ENCODE results near the gene DEGS2. TPM values are rescaled to one million over a fixed set of nuclear protein-coding genes. Genes with fewer than 3 reads are reported as not detected.

The DEGS2 gene
- total and polyA plus RNA-seq, 10 donors = 0.33 to 3.2 (median 1.3) TPM

DNA sequence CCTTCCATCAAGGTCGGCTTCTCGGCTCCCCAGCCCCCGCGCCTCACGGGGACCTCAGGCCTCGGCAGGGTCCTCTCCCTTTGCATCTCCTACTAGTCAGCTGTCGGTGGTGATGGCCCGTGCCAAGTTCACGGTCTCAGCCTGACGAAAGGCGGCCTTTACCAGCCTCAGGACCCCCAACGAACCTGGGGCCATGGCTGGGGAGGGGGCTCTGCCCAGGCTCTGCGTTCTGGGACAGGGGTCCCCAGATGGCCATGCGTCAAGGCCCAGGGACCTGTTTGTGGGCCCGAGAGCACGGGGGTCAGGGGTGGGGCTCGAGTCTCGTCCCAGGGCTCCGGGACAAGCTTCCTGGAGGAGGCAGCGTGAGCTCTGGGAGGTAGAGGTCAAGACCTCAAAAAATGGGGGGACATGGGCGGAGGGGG is 32.8 kb upstream of the DEGS2 start:
- WGBS, 5 donors = 46 to 66% (median 54%) methylated on average over 18 to 21 of the region's 21 CpGs

DNA sequence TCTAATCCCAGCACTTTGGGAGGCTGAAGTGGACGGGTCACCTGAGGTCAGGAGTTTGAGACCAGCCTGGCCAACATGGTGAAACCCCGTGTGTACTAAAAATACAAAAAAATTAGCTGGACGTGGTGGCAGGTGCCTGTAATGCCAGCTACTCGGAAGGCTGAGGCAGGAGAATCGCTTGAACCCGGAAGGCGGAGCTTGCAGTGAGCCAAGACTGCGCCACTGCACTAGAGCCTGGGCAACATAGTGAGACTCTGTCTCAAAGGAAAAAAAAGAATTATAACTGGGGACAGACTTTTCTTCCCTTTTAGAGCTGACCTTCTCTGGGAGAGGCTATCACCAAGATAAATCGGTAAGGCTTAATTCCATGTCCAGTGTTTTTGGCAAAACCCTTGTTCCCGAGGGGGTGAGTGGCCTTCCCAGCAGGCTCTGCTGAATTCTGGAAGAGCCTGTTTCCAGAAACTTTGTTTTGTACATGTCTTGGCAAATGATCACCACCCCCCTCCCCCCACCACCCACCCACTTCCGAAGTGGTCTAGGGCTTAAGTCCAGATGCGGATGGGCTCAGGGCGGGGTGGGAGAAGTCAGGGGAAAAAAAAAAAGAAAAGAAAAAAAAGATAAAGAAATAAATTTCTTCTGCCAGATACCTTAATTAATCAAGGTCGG is 32.3 kb upstream of the DEGS2 start:
- Histone ChIP-seq H3K9me3 (no peaks in the 10 kb centered on the region), H3K36me3 (no peaks in the 10 kb centered on the region), H3K4me3 (peak overlapping the region in 1 of 8 donors; percentile 64), H3K4me1 (peaks cover 3 to 23% (median 17%) of the 10 kb centered on the region in 6 donors), H3K27ac (peak overlapping the region in 5 of 8 donors; percentile 91 to 94 (median 92)), H3K27me3 (replicated peaks in 1 of 7) (no peaks in the 10 kb centered on the region)
- WGBS, 5 donors = 75 to 84% (median 80%) methylated on average over 14 of the region's 14 CpGs
- no peak for TF ChIP-seq POLR2A (IDR thresholded peaks at IDR 0.05)
- no peak for TF ChIP-seq POLR2AphosphoS5 (IDR thresholded peaks at IDR 0.05)
- TF ChIP-seq, protein P1, sequence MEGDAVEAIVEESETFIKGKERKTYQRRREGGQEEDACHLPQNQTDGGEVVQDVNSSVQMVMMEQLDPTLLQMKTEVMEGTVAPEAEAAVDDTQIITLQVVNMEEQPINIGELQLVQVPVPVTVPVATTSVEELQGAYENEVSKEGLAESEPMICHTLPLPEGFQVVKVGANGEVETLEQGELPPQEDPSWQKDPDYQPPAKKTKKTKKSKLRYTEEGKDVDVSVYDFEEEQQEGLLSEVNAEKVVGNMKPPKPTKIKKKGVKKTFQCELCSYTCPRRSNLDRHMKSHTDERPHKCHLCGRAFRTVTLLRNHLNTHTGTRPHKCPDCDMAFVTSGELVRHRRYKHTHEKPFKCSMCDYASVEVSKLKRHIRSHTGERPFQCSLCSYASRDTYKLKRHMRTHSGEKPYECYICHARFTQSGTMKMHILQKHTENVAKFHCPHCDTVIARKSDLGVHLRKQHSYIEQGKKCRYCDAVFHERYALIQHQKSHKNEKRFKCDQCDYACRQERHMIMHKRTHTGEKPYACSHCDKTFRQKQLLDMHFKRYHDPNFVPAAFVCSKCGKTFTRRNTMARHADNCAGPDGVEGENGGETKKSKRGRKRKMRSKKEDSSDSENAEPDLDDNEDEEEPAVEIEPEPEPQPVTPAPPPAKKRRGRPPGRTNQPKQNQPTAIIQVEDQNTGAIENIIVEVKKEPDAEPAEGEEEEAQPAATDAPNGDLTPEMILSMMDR (IDR thresholded peaks at IDR 0.05 in 8 of 11, conservative IDR thresholded peaks at IDR 0.05 in 3 of 11) = no peak
- intact Hi-C loops (cut with DNase I; ENCODE audit: low total_unique reads) = loop anchor here (5.0 kb wide), 1 partner anchor 209 kb away; no protein-coding TSS in a partner anchor
- no peak for DNase-seq

More for the DNA sequence above, 32.8 kb upstream of the DEGS2 start:
- Histone ChIP-seq H3K27me3 (replicated peaks in 1 of 7) (no peaks in the 10 kb centered on the region), H3K4me3 (peak overlapping the region in 7 of 8 donors; percentile 17 to 64 (median 32)), H3K36me3 (no peaks in the 10 kb centered on the region), H3K4me1 (peaks cover 3 to 23% (median 17%) of the 10 kb centered on the region in 6 donors), H3K9me3 (no peaks in the 10 kb centered on the region), H3K27ac (peak overlapping the region; percentile 70 to 94 (median 92))
- intact Hi-C loops (cut with DNase I; ENCODE audit: low total_unique reads) = loop anchor here (5.0 kb wide), 1 partner anchor 210 kb away; no protein-coding TSS in a partner anchor
- peak; percentile 89 for DNase-seq
- TF ChIP-seq POLR2A (IDR thresholded peaks at IDR 0.05) (no peak), POLR2AphosphoS5 (IDR thresholded peaks at IDR 0.05) (no peak)
- TF ChIP-seq, protein P1 (IDR thresholded peaks at IDR 0.05 in 8 of 11, conservative IDR thresholded peaks at IDR 0.05 in 3 of 11) = no peak

DNA sequence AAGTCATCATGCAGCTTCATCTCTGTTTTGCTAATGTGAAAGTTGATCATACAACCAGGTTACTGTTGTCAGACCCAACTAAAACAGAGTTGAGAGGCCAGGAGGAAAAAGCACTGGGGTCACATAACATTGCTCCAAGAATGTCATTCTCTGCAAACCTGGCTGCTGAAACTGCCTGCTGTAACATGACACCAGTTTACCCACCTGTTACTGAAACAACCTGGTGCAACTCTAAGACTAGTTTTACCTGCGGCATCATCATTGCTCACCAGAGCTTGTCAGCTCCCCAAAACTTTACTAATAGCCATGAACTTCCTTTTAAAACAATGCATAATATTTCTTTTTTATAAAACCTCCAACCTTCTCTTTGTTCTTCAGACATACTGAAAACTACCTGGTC is 30.7 kb upstream of the DEGS2 start:
- no peaks in the 10 kb centered on the region for H3K36me3 ChIP-seq
- DNase-seq = no peak
- no peaks in the 10 kb centered on the region for H3K27me3 ChIP-seq (replicated peaks in 1 of 7)
- H3K4me3 ChIP-seq = no peak overlapping the region
- no peak for TF ChIP-seq POLR2A (IDR thresholded peaks at IDR 0.05)
- TF ChIP-seq, protein P1 (IDR thresholded peaks at IDR 0.05 in 8 of 11, conservative IDR thresholded peaks at IDR 0.05 in 3 of 11) = no peak
- no peak for TF ChIP-seq POLR2AphosphoS5 (IDR thresholded peaks at IDR 0.05)
- H3K4me1 ChIP-seq = peaks cover 3 to 23% (median 17%) of the 10 kb centered on the region in 6 donors
- no peak overlapping the region for H3K27ac ChIP-seq
- no peaks in the 10 kb centered on the region for H3K9me3 ChIP-seq
- intact Hi-C loops (cut with DNase I; ENCODE audit: low total_unique reads) = loop anchor here (5.0 kb wide), 1 partner anchor 208 kb away; no protein-coding TSS in a partner anchor
- 92 to 100% (median 96%) methylated on average over 1 of the region's 1 CpG for WGBS, 5 donors

DNA sequence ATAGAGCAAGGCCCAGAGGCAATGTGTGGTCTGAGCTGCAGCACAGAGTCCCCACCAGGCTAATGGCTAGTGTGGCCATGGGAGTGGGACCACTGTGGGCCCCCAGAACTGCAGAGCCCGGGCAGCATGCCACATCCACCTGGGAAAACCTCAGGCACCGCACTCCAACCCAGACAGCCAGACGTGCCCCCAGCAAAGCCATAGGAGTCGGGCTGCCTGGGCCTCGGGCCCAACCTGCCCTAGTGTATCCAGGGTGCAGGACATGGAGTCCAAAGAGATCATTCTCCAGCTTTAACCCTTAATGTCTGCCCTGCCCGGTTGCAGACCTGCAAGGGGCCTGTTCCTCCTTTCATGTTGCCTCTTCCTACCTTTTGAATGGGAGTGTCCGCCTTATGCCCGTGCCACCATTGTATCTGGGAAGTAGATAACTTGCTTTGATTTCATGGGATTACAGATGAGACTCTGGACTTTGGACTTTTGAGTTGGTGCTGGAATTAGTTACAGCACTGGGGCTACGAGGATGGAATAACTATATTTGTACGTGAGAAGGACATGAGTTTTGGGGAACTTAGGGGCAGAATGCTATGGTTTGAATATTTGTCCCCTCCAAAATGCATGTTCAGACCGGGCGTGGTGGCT is 29.1 kb upstream of the DEGS2 start:
- H3K9me3 ChIP-seq = no peaks in the 10 kb centered on the region
- TF ChIP-seq, protein P1 (IDR thresholded peaks at IDR 0.05 in 8 of 11, conservative IDR thresholded peaks at IDR 0.05 in 3 of 11) = no peak
- TF ChIP-seq POLR2AphosphoS5 (IDR thresholded peaks at IDR 0.05) = no peak
- no peak for TF ChIP-seq POLR2A (IDR thresholded peaks at IDR 0.05)
- no peaks in the 10 kb centered on the region for H3K27me3 ChIP-seq (replicated peaks in 1 of 7)
- WGBS, 5 donors = 88 to 96% (median 92%) methylated on average over 9 to 12 of the region's 12 CpGs
- H3K4me1 ChIP-seq = peaks cover 3 to 21% (median 16%) of the 10 kb centered on the region in 6 donors
- no peak for DNase-seq
- H3K27ac ChIP-seq = no peak overlapping the region
- H3K4me3 ChIP-seq = no peak overlapping the region
- no peaks in the 10 kb centered on the region for H3K36me3 ChIP-seq
- intact Hi-C loops (cut with DNase I; ENCODE audit: low total_unique reads) = no loop called here

Measured in spleen (tissue), 11 donors.